Lower lobe of right lung (tissue), 2 donors: ENCODE results near the gene TMSB10. TPM values are rescaled to one million over a fixed set of nuclear protein-coding genes. Genes with fewer than 3 reads are reported as not detected.
"Not testable (repeated sequence)": the region's sequence is repeated elsewhere in the genome, so short reads cannot be mapped to it uniquely, and the experiment has no call there.

Source experiments
- ATAC-seq, 2 donors: fragments of 200-7000 bp; cut with Tn5 transposase; one replicate each; pipeline ENCODE4 v1.9.1; 2020 to 2022; ENCODE audit warnings: mild to moderate bottlenecking in 2 of 2, moderate library complexity in 2 of 2
- DNase-seq: peaks from one replicate; pipeline ENCODE4 v3.0.0-alpha.2; 2020
- H3K27ac ChIP-seq: fragments of 200-600 bp; one replicate; pipeline ENCODE4 v1.8.0; 2022
- H3K27me3 ChIP-seq: fragments of 200-600 bp; one replicate; pipeline ENCODE4 v1.8.0; 2022; ENCODE audit warnings: low read depth
- H3K36me3 ChIP-seq: fragments of 200-600 bp; one replicate; pipeline ENCODE4 v1.8.0; 2022; ENCODE audit warnings: mild to moderate bottlenecking
- H3K4me1 ChIP-seq: fragments of 200-600 bp; one replicate; pipeline ENCODE4 v1.8.0; 2022
- H3K4me3 ChIP-seq: fragments of 200-600 bp; one replicate; pipeline ENCODE4 v1.8.0; 2022; ENCODE audit warnings: mild to moderate bottlenecking
- H3K9me3 ChIP-seq: fragments of 200-600 bp; one replicate; pipeline ENCODE4 v1.8.0; 2022
- CTCF ChIP-seq: fragments of 200-600 bp; IDR thresholded peaks from one replicate; pipeline ENCODE4 v1.8.0; 2022; ENCODE audit warnings: antibody characterized with exemption, mild to moderate bottlenecking
- intact Hi-C: fragments of 100-400 bp; cut with DNase I; formaldehyde crosslinking; loops from one replicate; pipeline ENCODE4 v1.11.0; 2022
- total RNA-seq: library from RNA; stranded (reverse); fragmentation: NEBNext Ultra II Directional; extraction: Animal tissue kit (Norgen Biotek cat#: 25700); gene quantifications from one replicate; pipeline ENCODE4 v1.2.1, GENCODE V29; 2021
- donor health status: DM: no; HTN: yes; CAD: no; lungs with severe emphysema.

The TMSB10 gene
- total RNA-seq, 1 donor from 2014 or later, result 1,739 TPM

GRCh38 chr2:84858937-84859336, 46.5 kb upstream of the TMSB10 start:
- H3K27me3 ChIP-seq, result no peaks in the 10 kb centered on the region
- no peak overlapping the region for H3K27ac ChIP-seq
- intact Hi-C loops, result no loop called here
- no peak for TF ChIP-seq CTCF
- no peaks in the 10 kb centered on the region for H3K36me3 ChIP-seq
- DNase-seq (no peak), ATAC-seq (no peak)
- no peak overlapping the region for H3K4me3 ChIP-seq
- no peaks in the 10 kb centered on the region for H3K9me3 ChIP-seq
- H3K4me1 ChIP-seq, result no peaks in the 10 kb centered on the region

GRCh38 chr2:84861539-84861938, 43.9 kb upstream of the TMSB10 start:
- ATAC-seq (no peak), DNase-seq (no peak)
- Histone ChIP-seq H3K27me3 (no peaks in the 10 kb centered on the region), H3K36me3 (no peaks in the 10 kb centered on the region), H3K27ac (no peak overlapping the region), H3K4me1 (no peaks in the 10 kb centered on the region), H3K9me3 (no peaks in the 10 kb centered on the region), H3K4me3 (no peak overlapping the region)
- intact Hi-C loops, result no loop called here
- TF ChIP-seq CTCF, result no peak

DNA sequence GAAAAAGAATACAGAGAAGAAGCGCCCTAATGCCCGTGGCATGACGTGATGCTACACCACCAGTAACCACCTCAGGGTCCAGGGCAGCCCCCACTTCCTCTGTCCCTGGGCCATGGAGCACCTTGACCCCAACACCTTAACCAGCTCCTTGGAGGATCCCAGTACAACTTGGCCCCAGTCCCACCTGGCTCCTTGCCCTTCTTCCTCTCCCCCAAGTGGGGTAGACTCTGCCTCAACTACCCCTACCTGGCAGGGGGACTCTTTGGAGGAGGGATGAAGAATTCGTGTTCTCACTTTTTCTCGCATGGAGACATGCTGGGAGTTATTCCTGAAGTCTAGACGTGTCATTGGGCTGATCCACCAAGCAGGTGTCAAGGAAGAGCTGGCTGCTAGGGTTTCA, 43.5 kb upstream of the TMSB10 start:
- intact Hi-C loops, result no loop called here
- Histone ChIP-seq H3K27ac (no peak overlapping the region), H3K27me3 (no peaks in the 10 kb centered on the region), H3K36me3 (no peaks in the 10 kb centered on the region), H3K4me1 (no peaks in the 10 kb centered on the region), H3K9me3 (no peaks in the 10 kb centered on the region), H3K4me3 (no peak overlapping the region)
- no peak for TF ChIP-seq CTCF
- DNase-seq, result no peak
- ATAC-seq, result no peak

- ATAC-seq (peak in 1 of 2 donors; percentile 57), DNase-seq (no peak)
- TF ChIP-seq CTCF, result peak; percentile 40
- H3K36me3 ChIP-seq, result no peaks in the 10 kb centered on the region
- intact Hi-C loops, result no loop called here
- H3K4me3 ChIP-seq, result no peak overlapping the region
- no peaks in the 10 kb centered on the region for H3K4me1 ChIP-seq
- H3K9me3 ChIP-seq, result no peaks in the 10 kb centered on the region
- H3K27me3 ChIP-seq, result no peaks in the 10 kb centered on the region
- H3K27ac ChIP-seq, result no peak overlapping the region
Measured at GRCh38 chr2:84865181-84865783, 40.2 kb upstream of the TMSB10 start.

GRCh38 chr2:84866122-84866521, 39.3 kb upstream of the TMSB10 start:
- ATAC-seq, result no peak
- TF ChIP-seq CTCF, result no peak
- Histone ChIP-seq H3K27me3 (no peaks in the 10 kb centered on the region), H3K4me1 (no peaks in the 10 kb centered on the region), H3K4me3 (no peak overlapping the region), H3K9me3 (no peaks in the 10 kb centered on the region), H3K27ac (no peak overlapping the region), H3K36me3 (no peaks in the 10 kb centered on the region)
- intact Hi-C loops, result no loop called here
- DNase-seq, result no peak

DNA sequence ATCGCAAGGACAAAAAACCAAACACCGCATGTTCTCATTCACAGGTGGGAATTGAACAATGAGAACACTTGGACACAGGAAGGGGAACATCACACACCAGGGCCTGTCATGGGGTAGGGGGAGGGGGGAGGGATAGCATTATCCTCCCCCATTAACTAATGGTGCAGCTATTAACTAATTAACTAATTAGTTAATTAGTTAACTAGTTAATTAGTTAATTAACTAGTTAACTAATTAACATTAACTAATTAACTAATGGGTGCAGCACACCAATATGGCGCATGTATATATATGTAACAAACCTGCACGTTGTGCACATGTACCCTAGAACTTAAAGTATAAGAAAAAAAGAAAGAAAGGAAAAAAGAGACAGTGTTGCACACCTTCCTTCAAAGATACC, 37.1 kb upstream of the TMSB10 start:
- H3K27me3 ChIP-seq, H3K27ac ChIP-seq, DNase-seq, H3K4me1 ChIP-seq, ATAC-seq, H3K9me3 ChIP-seq, H3K4me3 ChIP-seq, H3K36me3 ChIP-seq, intact Hi-C loops: not testable (repeated sequence)
